ENCODE data around the gene FBN2.

- TF ChIP-seq POLR2A (IDR thresholded peaks at IDR 0.05; ENCODE audit: low read depth) = no peak
- TF ChIP-seq CTCF (IDR thresholded peaks at IDR 0.05) = no peak
- no peak for TF ChIP-seq EP300 (IDR thresholded peaks at IDR 0.05)
- no peak for TF ChIP-seq POLR2AphosphoS5 (IDR thresholded peaks at IDR 0.05)
These were observed 34.9 kb upstream of the FBN2 start for GRCh38 chr5:128572930-128573319.

All from esophagus muscularis mucosa (tissue), 4 donors.